ENCODE data around the gene TLR1.

Gene TLR1

GRCh38 chr4:38783109-38783460 is 21.5 kb downstream of the TLR1 start:
- TF ChIP-seq TEAD4 (IDR thresholded peaks at IDR 0.05) (no peak), TAF1 (IDR thresholded peaks at IDR 0.05; ENCODE audit: low read depth) (no peak), USF1 (IDR thresholded peaks at IDR 0.05) (no peak)

GRCh38 chr4:38782452-38783108 is 22.0 kb downstream of the TLR1 start, which contains the start of gene TLR10:
Gene TLR10 (minus strand): TSS chr4:38782990. CDS start chr4:38775590, 7,400 bp downstream.
- TF ChIP-seq FOXM1 (IDR thresholded peaks at IDR 0.05; ENCODE audit: borderline replicate concordance, low read depth) (no peak), RAD21 (IDR thresholded peaks at IDR 0.05; ENCODE audit: low read depth) (peak; percentile 60)

- TF ChIP-seq TAF1 (IDR thresholded peaks at IDR 0.05; ENCODE audit: low read depth) (no peak), USF1 (IDR thresholded peaks at IDR 0.05) (no peak), MAX (IDR thresholded peaks at IDR 0.05) (no peak), RAD21 (IDR thresholded peaks at IDR 0.05; ENCODE audit: low read depth) (no peak), REST (IDR thresholded peaks at IDR 0.05; ENCODE audit: low read depth) (no peak), YY1 (IDR thresholded peaks at IDR 0.05; ENCODE audit: low read depth) (no peak), TEAD4 (IDR thresholded peaks at IDR 0.05) (no peak), EP300 (IDR thresholded peaks at IDR 0.05; ENCODE audit: borderline replicate concordance) (no peak), ZBTB7A (IDR thresholded peaks at IDR 0.05; ENCODE audit: low read depth) (no peak)
Observed at GRCh38 chr4:38781854-38782261, 22.7 kb downstream of the TLR1 start.

GRCh38 chr4:38780833-38781484 is 23.6 kb downstream of the TLR1 start:
- TF ChIP-seq TCF12 (IDR thresholded peaks at IDR 0.05; ENCODE audit: low read depth) (no peak), FOXM1 (IDR thresholded peaks at IDR 0.05; ENCODE audit: borderline replicate concordance, low read depth) (no peak), NFIC (IDR thresholded peaks at IDR 0.05) (no peak), RAD21 (IDR thresholded peaks at IDR 0.05; ENCODE audit: low read depth) (no peak), TEAD4 (IDR thresholded peaks at IDR 0.05) (no peak), CEBPB (IDR thresholded peaks at IDR 0.05) (no peak)

- no peak for TF ChIP-seq REST (IDR thresholded peaks at IDR 0.05; ENCODE audit: low read depth)
- TF ChIP-seq MAX (IDR thresholded peaks at IDR 0.05) = no peak
- TF ChIP-seq FOXM1 (IDR thresholded peaks at IDR 0.05; ENCODE audit: borderline replicate concordance, low read depth) = no peak
- no peak for TF ChIP-seq CEBPB (IDR thresholded peaks at IDR 0.05)
Observed at GRCh38 chr4:38779790-38780189, 24.8 kb downstream of the TLR1 start.

- TF ChIP-seq YY1 (IDR thresholded peaks at IDR 0.05; ENCODE audit: low read depth) = no peak
- TF ChIP-seq FOXM1 (IDR thresholded peaks at IDR 0.05; ENCODE audit: borderline replicate concordance, low read depth) = no peak
- no peak for TF ChIP-seq EGR1 (IDR thresholded peaks at IDR 0.05)
- no peak for TF ChIP-seq USF1 (IDR thresholded peaks at IDR 0.05)
- no peak for TF ChIP-seq ZBTB7A (IDR thresholded peaks at IDR 0.05; ENCODE audit: low read depth)
- TF ChIP-seq CREB1 (IDR thresholded peaks at IDR 0.05; ENCODE audit: low read depth) = no peak
- no peak for TF ChIP-seq TCF12 (IDR thresholded peaks at IDR 0.05; ENCODE audit: low read depth)
- TF ChIP-seq CEBPB (IDR thresholded peaks at IDR 0.05) = no peak
- no peak for TF ChIP-seq RAD21 (IDR thresholded peaks at IDR 0.05; ENCODE audit: low read depth)
- TF ChIP-seq MAX (IDR thresholded peaks at IDR 0.05) = no peak
- TF ChIP-seq REST (IDR thresholded peaks at IDR 0.05; ENCODE audit: low read depth) = no peak
- no peak for TF ChIP-seq TEAD4 (IDR thresholded peaks at IDR 0.05)
- no peak for TF ChIP-seq EP300 (IDR thresholded peaks at IDR 0.05; ENCODE audit: borderline replicate concordance)
Observed at GRCh38 chr4:38775326-38775725, 29.3 kb downstream of the TLR1 start.
